Hippocampal formation (tissue), 2 donors: ENCODE results near the gene PNRC1.
"Not testable (repeated sequence)": the region's sequence is repeated elsewhere in the genome, so short reads cannot be mapped to it uniquely, and the experiment has no call there.

ENCODE experiments used
- DNase-seq, 2 donors: peaks; one replicate each; lab custom pipeline; 2025; lab: John Stamatoyannopoulos, UW

Gene PNRC1

DNA sequence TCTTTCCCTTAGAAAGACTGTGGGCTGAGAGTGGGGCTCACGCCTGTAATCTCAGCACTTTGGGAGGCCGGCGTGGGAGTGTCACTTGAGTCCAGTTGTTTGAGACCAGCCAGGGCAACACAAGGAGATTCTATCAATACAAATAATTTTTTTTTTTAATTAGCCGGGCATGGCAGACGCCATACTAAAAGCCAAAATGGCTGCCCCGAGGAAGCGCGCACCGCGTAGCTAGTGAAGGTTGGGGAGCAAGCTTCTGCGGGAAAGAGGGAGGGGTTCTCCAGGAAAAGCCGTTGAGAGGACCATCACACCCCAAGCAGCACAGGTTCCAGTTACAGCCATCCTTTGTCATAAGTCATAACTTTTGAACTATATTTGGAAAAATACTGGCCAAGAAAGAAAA is 21.3 kb upstream of the PNRC1 start:
- DNase-seq, result no peak

DNA sequence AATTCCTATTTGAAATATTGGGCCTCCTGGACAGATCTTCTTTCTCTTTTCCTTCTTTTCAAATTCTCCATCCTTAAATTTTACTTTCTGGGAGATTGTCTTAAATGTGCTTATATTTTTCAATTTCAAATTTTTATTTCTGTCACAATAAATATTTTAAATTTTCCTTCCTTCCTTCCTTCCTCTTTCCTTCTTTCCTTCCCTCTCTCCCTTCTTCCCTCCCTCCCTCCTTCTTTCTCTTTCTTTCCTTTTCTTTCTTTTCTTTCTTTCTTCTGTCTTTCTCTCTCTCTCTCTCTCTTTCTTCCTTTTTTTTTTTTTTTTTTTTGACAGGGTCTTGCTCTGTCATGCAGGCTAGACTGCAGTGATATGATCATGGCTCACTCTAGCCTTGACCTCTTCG is 16.7 kb upstream of the PNRC1 start:
- no peak for DNase-seq

DNA sequence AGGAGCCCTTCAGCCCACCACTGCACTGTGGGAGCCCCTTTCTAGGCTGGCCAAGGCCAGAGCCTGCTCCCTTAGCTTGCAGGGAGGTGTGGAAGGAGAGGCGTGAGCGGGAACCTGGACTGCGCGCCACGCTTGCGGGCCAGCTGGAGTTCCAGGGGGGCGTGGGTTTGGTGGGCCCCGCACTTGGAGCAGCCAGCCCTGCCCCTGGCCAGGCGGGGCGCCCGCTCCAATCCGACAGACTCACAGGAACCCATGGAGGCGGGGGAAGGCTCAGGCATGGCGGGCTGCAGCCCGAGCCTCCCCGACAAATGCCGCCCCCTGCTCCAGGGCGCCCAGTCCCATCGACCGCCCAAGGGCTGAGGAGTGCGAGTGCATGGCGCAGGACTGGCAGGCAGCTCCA is 15.6 kb upstream of the PNRC1 start:
- not testable (repeated sequence) for DNase-seq

DNA sequence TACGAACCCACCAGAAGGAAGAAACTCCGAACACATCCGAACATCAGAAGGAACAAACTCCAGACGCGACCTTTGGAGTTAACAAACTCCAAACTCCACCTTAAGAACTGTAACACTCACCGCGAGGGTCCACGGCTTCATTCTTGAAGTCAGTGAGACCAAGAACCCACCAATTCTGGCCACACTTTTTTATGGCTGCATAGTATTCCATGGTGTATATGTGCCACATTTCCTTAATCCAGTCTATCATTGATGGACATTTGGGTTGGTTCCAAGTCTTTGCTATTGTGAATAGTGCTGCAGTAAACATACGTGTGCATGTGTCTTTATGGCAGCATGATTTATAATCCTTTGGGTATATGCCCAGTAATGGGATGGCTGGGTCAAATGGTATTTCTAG is 14.4 kb upstream of the PNRC1 start:
- DNase-seq, result not testable (repeated sequence)

DNA sequence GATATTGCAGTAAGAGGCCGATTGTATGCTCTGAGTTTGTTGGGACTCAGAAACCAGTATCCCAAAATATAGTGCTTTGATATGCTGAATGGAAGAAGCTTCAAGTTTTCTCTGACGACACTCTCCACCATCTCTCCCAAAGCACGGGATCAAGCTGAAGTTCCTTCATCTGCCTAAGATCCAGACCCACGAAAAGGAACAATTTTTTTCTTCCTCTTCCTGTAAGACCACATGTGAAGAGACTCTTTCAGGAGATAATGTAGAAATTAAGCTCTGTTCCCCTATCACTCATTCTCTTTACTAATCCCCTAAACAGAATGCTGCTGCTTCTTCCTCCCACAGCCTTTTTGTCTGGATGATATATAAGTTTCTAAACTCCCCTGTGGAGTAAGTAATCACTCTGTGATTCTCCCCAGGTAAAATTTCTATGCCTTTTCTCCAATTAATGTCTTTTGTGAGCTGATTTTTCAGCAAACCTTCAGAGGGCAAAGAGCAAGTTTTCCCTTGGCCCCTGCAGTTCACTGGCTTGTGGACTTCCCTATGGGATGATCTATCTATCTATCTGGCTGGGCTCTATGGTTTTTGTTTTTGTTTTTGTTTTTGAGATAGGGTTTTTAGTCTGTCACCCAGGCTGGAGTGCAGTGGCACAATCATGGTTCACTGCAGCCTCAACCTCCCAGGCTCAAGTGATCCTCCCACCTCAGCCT is 13.5 kb upstream of the PNRC1 start:
- DNase-seq, result no peak

DNA sequence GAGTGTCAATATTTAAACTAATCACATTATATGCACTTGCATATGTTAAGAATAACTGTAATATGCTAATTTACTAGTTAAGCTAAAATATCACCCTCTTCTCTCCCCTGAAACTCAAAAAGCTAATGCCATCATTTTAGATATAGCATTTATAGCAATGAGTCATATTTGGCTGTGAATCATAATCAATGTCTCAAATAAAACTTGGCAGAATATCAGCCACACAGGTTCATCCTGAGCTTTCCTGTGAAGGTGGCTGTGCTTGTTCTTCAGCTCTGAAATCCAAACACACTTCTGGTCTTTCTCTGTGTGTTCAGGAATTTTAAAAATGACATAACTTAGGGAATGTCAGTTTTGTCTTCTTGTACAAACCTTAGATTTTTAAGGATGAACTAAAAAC is 12.8 kb upstream of the PNRC1 start:
- DNase-seq, result no peak

DNA sequence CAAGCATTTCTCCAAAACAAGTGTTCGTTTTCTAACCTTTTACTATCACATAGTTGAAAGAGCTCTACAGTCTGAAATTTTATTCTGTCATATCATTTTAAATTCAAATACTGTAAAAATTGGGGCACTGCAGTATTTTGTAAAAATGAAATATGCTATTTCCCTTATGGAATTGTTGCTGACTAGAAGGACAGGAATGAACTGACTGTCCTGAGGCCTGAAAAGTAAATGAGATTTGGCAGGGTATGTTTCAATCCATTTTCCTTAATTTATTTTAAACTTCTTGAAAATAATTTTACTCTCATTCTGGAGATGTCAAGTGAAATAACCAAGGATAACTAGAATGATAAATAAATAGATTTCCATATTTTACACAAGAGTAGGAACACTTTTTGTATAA is 11.9 kb upstream of the PNRC1 start:
- DNase-seq, result no peak

DNA sequence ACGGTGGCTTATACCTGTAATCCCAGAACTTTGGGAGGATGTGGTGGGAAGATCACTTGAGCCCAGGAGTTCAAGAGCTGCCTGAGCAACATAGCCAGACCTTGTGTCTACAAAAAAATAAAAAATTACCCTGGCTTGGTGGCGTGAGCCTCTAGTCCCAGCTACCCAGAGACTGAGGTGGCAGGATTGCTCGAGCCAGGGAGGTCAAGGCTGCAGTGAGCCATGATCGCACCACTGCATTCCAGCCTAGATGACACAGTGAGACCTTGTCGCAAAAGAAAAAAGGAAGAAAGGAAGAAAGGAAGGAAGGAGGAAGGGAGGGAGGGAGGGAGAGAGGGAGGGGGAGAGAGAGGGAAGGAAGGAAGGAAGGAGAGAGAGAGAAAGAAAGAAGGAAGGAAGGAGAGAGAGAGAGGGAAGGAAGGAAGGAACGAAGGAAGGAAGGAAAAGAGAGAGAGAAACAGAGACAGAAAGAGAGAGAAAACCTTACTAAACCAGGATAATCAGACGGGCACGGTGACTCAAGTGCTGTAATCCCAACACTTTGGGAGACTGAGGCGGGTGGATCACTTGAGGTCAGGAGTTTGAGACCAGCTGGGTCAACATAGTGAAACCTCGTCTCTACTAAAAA is 10.9 kb upstream of the PNRC1 start:
- DNase-seq, result no peak

DNA sequence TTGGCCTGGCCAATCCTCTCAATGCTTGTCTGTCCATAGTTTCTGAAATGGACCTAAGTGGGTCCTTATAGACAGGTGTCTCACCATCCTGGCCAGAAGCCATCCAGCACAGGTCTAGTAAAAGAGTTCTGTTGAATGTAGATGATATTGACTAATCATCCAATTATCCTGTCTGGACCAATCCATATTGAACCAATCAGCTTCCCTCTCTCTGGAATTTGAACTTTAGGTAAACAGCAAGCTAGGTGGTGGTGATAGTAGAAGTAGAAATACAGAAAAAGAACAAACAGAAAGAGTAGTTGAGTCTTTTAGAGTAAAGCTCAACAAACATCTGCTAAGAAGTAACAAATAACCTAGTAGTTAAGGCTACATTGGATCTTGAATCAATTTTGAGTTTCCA is 9.5 kb upstream of the PNRC1 start:
- DNase-seq, result no peak

DNA sequence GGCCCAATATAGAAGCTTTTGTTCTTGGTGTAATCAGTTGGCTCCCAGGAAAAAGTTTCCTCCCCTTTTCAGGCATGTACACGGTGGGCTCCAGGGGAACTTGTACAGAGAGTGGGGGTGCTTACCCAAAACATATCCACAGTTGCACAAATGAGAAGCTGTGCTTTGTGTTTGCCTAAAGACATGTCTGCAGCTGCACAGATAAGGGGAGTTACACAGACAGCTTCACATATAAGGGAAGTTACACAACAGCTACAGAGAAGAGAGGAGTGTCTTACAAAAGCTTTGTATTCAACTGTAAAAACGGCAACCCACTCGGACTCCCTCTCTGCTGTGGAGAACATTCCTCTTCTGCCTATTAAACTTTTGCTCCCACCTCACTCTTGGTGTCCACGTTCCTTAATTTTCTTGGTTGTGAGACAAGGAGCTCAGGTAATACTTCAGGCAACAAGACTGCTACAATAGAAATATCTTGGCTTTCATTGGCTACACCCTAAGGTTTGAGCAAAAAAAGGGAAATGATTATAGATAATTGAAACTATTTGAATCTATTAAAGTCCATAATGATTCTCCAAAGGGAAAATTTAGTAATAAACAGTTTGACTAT is 7.4 kb upstream of the PNRC1 start:
- DNase-seq, result peak in 1 of 2 donors; percentile 48

DNA sequence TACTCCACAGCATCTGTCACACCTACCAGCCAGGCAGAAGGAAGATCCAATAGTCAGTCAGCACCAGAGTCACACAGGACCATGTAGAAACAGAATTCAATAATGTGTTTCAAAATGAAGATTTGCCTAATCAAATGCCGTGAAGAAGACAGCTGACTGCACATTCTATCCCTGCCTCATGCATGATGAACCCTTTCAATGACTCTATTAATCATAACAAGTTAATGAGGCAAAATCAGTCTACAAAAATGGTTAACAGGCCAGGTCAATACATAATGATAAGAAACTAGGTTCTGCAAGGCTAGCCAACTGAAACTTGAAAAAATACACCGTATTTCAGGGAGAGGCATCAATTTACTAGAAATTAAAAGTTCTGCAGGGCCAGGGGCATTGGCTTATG is 6.7 kb upstream of the PNRC1 start:
- no peak for DNase-seq

DNA sequence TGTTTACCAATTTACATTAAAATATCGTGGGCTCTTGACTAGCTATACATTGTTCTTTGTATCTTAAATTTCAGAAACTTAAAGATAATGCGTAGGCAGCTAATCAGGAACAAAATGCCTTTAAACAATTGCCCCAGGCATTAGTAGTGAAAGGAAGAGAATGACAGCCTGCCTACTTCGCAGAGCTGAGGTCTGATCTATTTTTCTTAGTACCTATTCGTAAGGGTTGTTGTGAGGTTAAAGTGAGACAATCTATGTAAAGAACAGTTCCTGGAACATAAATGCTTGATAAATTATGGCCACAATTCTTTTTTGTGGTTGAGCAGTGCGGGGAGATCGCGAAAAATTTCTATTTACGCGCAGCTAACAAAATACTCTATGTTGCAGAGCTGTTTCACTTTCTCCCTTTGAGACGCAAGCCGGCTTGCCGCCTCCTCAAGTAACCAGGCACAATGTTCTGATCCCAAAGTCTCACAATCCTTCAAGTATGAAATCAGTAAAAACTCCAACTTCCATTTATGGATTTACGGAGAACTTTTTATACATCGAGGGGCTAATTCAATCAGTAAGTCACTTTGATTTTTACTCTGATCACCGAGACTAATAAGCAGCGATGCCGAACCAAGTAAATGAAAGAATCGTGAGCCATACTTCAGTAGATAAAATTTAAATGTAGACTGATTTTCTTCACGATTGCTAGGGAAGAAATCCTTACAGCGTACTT is 878 bp upstream of the PNRC1 start:
- DNase-seq, result peak in 1 of 2 donors; percentile 80

DNA sequence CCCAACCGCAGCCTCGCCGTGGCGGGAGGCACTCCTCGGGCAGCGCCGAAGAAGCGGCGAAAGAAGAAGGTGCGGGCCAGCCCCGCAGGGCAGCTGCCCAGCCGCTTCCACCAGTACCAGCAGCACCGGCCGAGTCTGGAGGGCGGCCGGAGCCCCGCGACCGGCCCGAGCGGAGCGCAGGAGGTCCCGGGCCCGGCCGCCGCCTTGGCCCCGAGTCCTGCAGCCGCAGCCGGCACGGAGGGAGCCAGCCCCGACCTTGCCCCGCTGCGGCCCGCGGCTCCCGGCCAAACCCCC is 525 bp downstream of the PNRC1 start:
- DNase-seq, result no peak

DNA sequence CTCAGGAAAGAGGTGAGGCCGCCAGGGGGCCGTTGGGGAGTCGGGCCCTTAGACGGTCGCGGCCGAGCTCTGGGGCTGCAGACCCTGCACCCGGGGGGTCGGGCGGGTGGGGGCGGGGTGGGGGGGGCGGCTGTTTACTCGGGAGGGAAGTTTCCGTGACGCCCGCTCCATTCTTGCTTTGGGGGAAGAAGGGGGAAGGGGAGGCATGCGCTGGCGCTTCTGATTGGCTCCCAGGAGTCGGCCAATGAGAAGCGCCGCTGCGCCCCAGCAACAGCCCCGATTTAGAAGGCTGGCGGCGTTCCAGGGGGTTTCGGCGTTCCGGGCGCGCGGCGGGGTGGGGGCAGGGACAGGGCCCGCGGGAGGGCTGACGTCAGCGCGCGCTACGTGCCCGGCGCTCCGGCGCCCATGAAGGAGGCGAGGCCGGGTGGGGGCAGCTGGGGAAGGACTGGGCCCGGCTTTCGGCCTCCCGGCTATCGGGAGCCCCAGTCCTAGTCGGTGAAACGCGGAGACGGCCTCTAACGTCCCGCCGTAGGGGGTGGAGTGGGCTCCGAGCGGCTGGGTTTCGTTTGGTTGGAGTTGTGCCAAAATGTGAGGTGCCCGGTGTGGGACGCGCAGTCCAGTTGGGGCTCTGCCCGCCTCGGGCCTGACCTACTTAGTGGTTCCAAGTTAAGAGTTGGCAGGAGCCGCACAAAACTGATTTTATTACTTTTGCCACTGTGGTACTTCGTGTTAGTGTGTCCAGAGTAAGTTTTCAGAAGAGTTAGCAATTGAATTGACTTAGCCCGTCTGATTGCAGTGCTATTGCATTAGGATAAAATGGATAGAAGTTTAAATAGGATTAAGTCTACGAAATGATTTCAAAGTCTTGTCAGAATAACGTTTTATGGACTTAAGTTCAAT is 1.1 kb downstream of the PNRC1 start:
- DNase-seq, result peak; percentile 94 to 96

DNA sequence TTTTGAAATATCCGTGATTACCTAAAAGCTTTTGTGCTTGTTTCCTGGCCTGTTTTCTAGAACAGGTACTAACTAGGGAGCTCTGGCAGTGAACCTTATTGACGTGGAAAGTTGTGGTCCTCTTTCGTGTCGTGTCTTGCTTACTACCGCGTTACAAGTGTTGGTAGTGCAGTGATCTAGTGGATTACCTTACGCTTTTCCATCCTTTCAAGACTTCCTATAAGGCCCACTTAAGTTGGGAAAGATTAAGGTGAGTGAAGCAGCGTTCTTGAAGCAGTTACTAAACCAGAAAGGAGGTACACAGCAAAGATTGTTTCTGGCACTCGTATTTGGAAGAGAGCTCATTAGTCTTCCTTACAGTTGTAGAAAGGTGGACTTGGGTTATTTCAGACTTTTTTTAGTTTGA is 1.9 kb downstream of the PNRC1 start:
- no peak for DNase-seq

DNA sequence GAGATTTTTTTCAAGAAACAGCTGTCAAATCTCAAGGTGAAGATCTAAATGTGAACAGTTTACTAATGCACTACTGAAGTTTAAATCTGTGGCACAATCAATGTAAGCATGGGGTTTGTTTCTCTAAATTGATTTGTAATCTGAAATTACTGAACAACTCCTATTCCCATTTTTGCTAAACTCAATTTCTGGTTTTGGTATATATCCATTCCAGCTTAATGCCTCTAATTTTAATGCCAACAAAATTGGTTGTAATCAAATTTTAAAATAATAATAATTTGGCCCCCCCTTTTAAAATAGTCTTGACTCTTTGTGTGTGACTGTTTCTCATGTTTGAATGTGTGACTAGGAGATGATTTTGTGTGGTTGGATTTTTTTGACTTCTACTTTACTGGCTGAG is 4.0 kb downstream of the PNRC1 start:
- no peak for DNase-seq

DNA sequence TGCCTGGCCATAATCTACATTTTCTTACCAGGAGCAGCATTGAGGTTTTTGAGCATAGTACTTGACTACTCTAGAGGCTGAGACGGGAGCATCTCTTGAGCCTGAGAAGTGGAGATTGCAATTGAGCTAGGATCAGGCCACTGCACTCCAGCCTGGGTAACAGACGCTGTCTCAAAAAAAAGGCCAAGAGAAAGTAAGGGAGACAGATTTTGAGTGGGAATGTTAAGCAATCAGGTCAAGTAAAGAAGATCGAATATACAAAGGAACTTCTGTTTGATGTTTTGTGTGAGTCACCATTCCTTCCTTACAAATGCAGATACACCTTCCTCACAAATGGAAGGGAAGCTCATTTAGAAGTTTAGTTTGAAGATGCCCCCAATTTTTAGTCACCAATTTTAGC is 4.4 kb downstream of the PNRC1 start:
- DNase-seq, result no peak

DNA sequence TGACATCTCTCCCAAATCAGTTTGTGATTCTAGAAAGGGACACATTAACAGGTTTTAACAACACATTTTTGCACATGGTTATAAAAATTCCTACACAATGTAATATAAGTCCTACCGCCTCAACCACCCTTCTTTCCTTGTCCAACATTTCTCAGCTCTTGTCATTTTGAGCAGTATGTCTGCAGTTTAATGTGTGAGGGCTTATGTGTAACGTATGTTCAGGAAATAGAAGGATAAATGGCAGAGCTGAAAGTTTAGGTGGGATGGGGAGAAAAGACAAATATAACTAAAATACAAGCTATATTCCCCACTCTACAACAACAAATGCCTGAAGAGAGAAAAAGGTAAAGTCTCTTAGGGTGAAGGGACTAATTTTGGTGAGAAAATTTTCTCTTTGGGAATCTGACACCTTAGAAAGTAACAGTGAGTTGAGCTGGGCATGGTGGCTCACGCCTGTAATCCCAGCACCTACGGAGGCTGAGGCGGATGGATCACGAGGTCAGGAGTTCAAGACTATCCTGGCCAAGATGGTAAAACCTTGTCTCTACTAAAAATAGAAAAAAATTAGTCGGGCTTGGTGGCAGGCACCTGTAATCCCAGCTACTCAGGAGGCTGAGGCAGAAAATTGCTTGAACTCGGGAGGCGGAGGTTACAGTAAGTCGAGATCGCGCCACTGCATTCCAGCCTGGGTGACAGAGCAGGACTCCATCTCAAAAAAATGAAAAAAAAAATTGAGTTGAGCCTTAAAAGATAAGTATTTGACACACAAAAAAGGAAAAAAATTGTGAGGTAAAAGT is 5.1 kb downstream of the PNRC1 start:
- DNase-seq, result no peak

DNA sequence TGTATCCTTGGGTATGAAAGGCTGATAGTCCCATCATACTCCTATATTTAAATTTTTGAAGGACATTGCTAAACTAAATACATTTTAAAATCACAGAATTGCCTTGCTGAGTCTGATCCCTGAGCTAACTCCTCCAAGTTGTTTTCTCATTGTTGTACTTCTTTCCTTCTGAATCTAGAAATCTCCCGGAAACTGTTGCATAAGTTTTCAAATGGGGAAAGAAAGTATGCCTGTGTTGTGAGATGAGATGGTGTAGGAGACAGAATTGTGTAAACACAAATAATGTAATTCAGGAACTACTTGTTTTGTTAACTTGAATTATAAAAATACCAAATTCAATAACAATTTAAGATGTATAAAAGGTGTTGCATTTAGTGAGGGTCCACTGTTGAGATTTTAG is 7.3 kb downstream of the PNRC1 start:
- no peak for DNase-seq

DNA sequence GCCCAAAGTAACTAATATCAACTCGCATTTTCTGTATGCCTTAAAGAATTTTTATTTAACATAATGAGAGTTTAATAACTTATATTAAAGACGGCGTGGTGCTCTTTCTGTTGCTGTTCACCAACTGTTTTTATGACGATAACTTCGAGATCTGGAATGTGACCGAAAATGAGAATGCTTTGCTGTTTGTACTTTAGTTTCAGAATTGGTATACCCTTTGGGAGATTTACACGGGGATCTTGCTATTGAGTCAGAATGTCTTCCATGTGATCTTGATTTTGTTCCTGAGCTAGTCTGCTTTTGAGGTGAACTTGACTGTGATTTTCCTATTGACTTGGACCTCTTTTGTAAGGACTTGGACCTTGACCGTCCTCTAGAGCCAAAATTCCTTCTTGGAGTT is 17.9 kb downstream of the PNRC1 start:
- no peak for DNase-seq

DNA sequence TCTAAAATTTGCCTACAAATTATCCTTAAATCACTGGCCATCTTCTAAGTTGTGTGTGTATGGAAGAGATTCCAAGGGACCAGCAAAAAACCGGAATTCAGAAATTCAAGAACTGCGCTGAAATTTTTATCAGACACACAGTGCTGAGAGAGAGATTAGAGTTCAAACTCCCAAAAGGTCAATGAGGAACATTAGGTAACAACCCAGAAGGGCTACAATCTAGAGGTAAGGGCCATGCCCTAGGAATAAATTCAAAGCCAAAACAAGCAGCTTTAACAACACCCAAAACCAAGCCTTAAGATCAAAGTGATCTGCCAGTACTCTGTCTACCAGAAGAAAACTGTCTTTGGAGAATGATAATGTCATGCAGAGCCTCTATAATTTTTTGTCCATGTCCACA is 19.6 kb downstream of the PNRC1 start:
- DNase-seq, result no peak
